ENCODE data around the gene DNAJC15.
A peak's percentile ranks its signal among the peaks of the same experiment; 100 is the strongest.

DNAJC15 gene

GRCh38 chr13:43129511-43130110 lies 106.2 kb downstream of the DNAJC15 start:
- H3K36me3 ChIP-seq (ENCODE audit: control insufficient read depth, insufficient read depth, low read length, severe bottlenecking): no peaks in the 10 kb centered on the region
- H3K27me3 ChIP-seq (replicated peaks; ENCODE audit: control insufficient read depth, insufficient read depth, low read length): no peaks in the 10 kb centered on the region
- no peak overlapping the region for H3K4me3 ChIP-seq (ENCODE audit: low read length)
- no peak overlapping the region for H3K9ac ChIP-seq (ENCODE audit: low read length)
- no peak for DNase-seq (ENCODE audit: low read depth)
- H3K9me3 ChIP-seq (ENCODE audit: control insufficient read depth, low read length): no peaks in the 10 kb centered on the region
- H3K4me1 ChIP-seq (ENCODE audit: control insufficient read depth, insufficient read depth, low read length): peaks cover 18% of the 10 kb centered on the region

- H3K4me1 ChIP-seq (ENCODE audit: control insufficient read depth, insufficient read depth, low read length): peaks cover 21% of the 10 kb centered on the region
- no peaks in the 10 kb centered on the region for H3K27me3 ChIP-seq (replicated peaks; ENCODE audit: control insufficient read depth, insufficient read depth, low read length)
- no peaks in the 10 kb centered on the region for H3K9me3 ChIP-seq (ENCODE audit: control insufficient read depth, low read length)
- H3K36me3 ChIP-seq (ENCODE audit: control insufficient read depth, insufficient read depth, low read length, severe bottlenecking): no peaks in the 10 kb centered on the region
- no peak overlapping the region for H3K4me3 ChIP-seq (ENCODE audit: low read length)
- peak; percentile 14 for DNase-seq (ENCODE audit: low read depth)
- no peak overlapping the region for H3K9ac ChIP-seq (ENCODE audit: low read length)
These were observed 108.9 kb downstream of the DNAJC15 start for GRCh38 chr13:43132257-43132656.

GRCh38 chr13:43132911-43133310 lies 109.5 kb downstream of the DNAJC15 start:
- DNase-seq (ENCODE audit: low read depth): no peak
- Histone ChIP-seq H3K4me3 (ENCODE audit: low read length) (no peak overlapping the region), H3K4me1 (ENCODE audit: control insufficient read depth, insufficient read depth, low read length) (peaks cover 24% of the 10 kb centered on the region), H3K27me3 (replicated peaks; ENCODE audit: control insufficient read depth, insufficient read depth, low read length) (no peaks in the 10 kb centered on the region), H3K36me3 (ENCODE audit: control insufficient read depth, insufficient read depth, low read length, severe bottlenecking) (no peaks in the 10 kb centered on the region), H3K9ac (ENCODE audit: low read length) (no peak overlapping the region), H3K9me3 (ENCODE audit: control insufficient read depth, low read length) (no peaks in the 10 kb centered on the region)

- no peak overlapping the region for H3K4me3 ChIP-seq (ENCODE audit: low read length)
- no peaks in the 10 kb centered on the region for H3K9me3 ChIP-seq (ENCODE audit: control insufficient read depth, low read length)
- DNase-seq (ENCODE audit: low read depth): no peak
- H3K27me3 ChIP-seq (replicated peaks; ENCODE audit: control insufficient read depth, insufficient read depth, low read length): no peaks in the 10 kb centered on the region
- H3K36me3 ChIP-seq (ENCODE audit: control insufficient read depth, insufficient read depth, low read length, severe bottlenecking): no peaks in the 10 kb centered on the region
- no peak overlapping the region for H3K9ac ChIP-seq (ENCODE audit: low read length)
- peaks cover 24% of the 10 kb centered on the region for H3K4me1 ChIP-seq (ENCODE audit: control insufficient read depth, insufficient read depth, low read length)
These were observed 110.4 kb downstream of the DNAJC15 start for GRCh38 chr13:43133792-43134191.

GRCh38 chr13:43134868-43135267 lies 111.5 kb downstream of the DNAJC15 start:
- H3K9me3 ChIP-seq (ENCODE audit: control insufficient read depth, low read length): no peaks in the 10 kb centered on the region
- H3K36me3 ChIP-seq (ENCODE audit: control insufficient read depth, insufficient read depth, low read length, severe bottlenecking): no peaks in the 10 kb centered on the region
- no peak overlapping the region for H3K9ac ChIP-seq (ENCODE audit: low read length)
- DNase-seq (ENCODE audit: low read depth): no peak
- no peaks in the 10 kb centered on the region for H3K27me3 ChIP-seq (replicated peaks; ENCODE audit: control insufficient read depth, insufficient read depth, low read length)
- no peak overlapping the region for H3K4me3 ChIP-seq (ENCODE audit: low read length)
- peaks cover 18% of the 10 kb centered on the region for H3K4me1 ChIP-seq (ENCODE audit: control insufficient read depth, insufficient read depth, low read length)

- no peaks in the 10 kb centered on the region for H3K27me3 ChIP-seq (replicated peaks; ENCODE audit: control insufficient read depth, insufficient read depth, low read length)
- H3K9ac ChIP-seq (ENCODE audit: low read length): no peak overlapping the region
- no peaks in the 10 kb centered on the region for H3K36me3 ChIP-seq (ENCODE audit: control insufficient read depth, insufficient read depth, low read length, severe bottlenecking)
- H3K9me3 ChIP-seq (ENCODE audit: control insufficient read depth, low read length): no peaks in the 10 kb centered on the region
- no peak overlapping the region for H3K4me3 ChIP-seq (ENCODE audit: low read length)
- DNase-seq (ENCODE audit: low read depth): no peak
- peaks cover 16% of the 10 kb centered on the region for H3K4me1 ChIP-seq (ENCODE audit: control insufficient read depth, insufficient read depth, low read length)
These were observed 112.1 kb downstream of the DNAJC15 start for GRCh38 chr13:43135516-43135915.

- DNase-seq (ENCODE audit: low read depth): peak; percentile 29
- H3K4me3 ChIP-seq (ENCODE audit: low read length): peak overlapping the region; percentile 51
These were observed 113.7 kb downstream of the DNAJC15 start for GRCh38 chr13:43136920-43137575.

GRCh38 chr13:43139211-43139610 lies 115.8 kb downstream of the DNAJC15 start:
- Histone ChIP-seq H3K4me3 (ENCODE audit: low read length) (no peak overlapping the region), H3K4me1 (ENCODE audit: control insufficient read depth, insufficient read depth, low read length) (peaks cover 6% of the 10 kb centered on the region), H3K9me3 (ENCODE audit: control insufficient read depth, low read length) (no peaks in the 10 kb centered on the region), H3K9ac (ENCODE audit: low read length) (no peak overlapping the region), H3K36me3 (ENCODE audit: control insufficient read depth, insufficient read depth, low read length, severe bottlenecking) (no peaks in the 10 kb centered on the region), H3K27me3 (replicated peaks; ENCODE audit: control insufficient read depth, insufficient read depth, low read length) (no peaks in the 10 kb centered on the region)
- no peak for DNase-seq (ENCODE audit: low read depth)

More at GRCh38 chr13:43136920-43137575, 113.7 kb downstream of the DNAJC15 start:
- H3K9ac ChIP-seq (ENCODE audit: low read length): no peak overlapping the region
- no peaks in the 10 kb centered on the region for H3K36me3 ChIP-seq (ENCODE audit: control insufficient read depth, insufficient read depth, low read length, severe bottlenecking)
- H3K9me3 ChIP-seq (ENCODE audit: control insufficient read depth, low read length): no peaks in the 10 kb centered on the region
- H3K4me1 ChIP-seq (ENCODE audit: control insufficient read depth, insufficient read depth, low read length): peaks cover 6% of the 10 kb centered on the region
- no peaks in the 10 kb centered on the region for H3K27me3 ChIP-seq (replicated peaks; ENCODE audit: control insufficient read depth, insufficient read depth, low read length)

GRCh38 chr13:43139921-43140320 lies 116.5 kb downstream of the DNAJC15 start:
- Histone ChIP-seq H3K36me3 (ENCODE audit: control insufficient read depth, insufficient read depth, low read length, severe bottlenecking) (no peaks in the 10 kb centered on the region), H3K4me3 (ENCODE audit: low read length) (no peak overlapping the region), H3K4me1 (ENCODE audit: control insufficient read depth, insufficient read depth, low read length) (peaks cover 6% of the 10 kb centered on the region), H3K27me3 (replicated peaks; ENCODE audit: control insufficient read depth, insufficient read depth, low read length) (peaks cover 6% of the 10 kb centered on the region), H3K9ac (ENCODE audit: low read length) (no peak overlapping the region), H3K9me3 (ENCODE audit: control insufficient read depth, low read length) (no peaks in the 10 kb centered on the region)
- DNase-seq (ENCODE audit: low read depth): no peak

GRCh38 chr13:43140985-43141384 lies 117.6 kb downstream of the DNAJC15 start:
- H3K9me3 ChIP-seq (ENCODE audit: control insufficient read depth, low read length): no peaks in the 10 kb centered on the region
- H3K27me3 ChIP-seq (replicated peaks; ENCODE audit: control insufficient read depth, insufficient read depth, low read length): peaks cover 15% of the 10 kb centered on the region
- H3K4me1 ChIP-seq (ENCODE audit: control insufficient read depth, insufficient read depth, low read length): peaks cover 6% of the 10 kb centered on the region
- no peak overlapping the region for H3K9ac ChIP-seq (ENCODE audit: low read length)
- no peak overlapping the region for H3K4me3 ChIP-seq (ENCODE audit: low read length)
- DNase-seq (ENCODE audit: low read depth): no peak
- no peaks in the 10 kb centered on the region for H3K36me3 ChIP-seq (ENCODE audit: control insufficient read depth, insufficient read depth, low read length, severe bottlenecking)

- H3K4me1 ChIP-seq (ENCODE audit: control insufficient read depth, insufficient read depth, low read length): peaks cover 6% of the 10 kb centered on the region
- DNase-seq (ENCODE audit: low read depth): no peak
- H3K27me3 ChIP-seq (replicated peaks; ENCODE audit: control insufficient read depth, insufficient read depth, low read length): peaks cover 22% of the 10 kb centered on the region
- H3K36me3 ChIP-seq (ENCODE audit: control insufficient read depth, insufficient read depth, low read length, severe bottlenecking): no peaks in the 10 kb centered on the region
- H3K9ac ChIP-seq (ENCODE audit: low read length): no peak overlapping the region
- H3K9me3 ChIP-seq (ENCODE audit: control insufficient read depth, low read length): no peaks in the 10 kb centered on the region
- no peak overlapping the region for H3K4me3 ChIP-seq (ENCODE audit: low read length)
These were observed 118.3 kb downstream of the DNAJC15 start for GRCh38 chr13:43141685-43142084.

GRCh38 chr13:43143591-43143990 lies 120.2 kb downstream of the DNAJC15 start:
- H3K9me3 ChIP-seq (ENCODE audit: control insufficient read depth, low read length): no peaks in the 10 kb centered on the region
- H3K9ac ChIP-seq (ENCODE audit: low read length): no peak overlapping the region
- H3K36me3 ChIP-seq (ENCODE audit: control insufficient read depth, insufficient read depth, low read length, severe bottlenecking): no peaks in the 10 kb centered on the region
- H3K4me3 ChIP-seq (ENCODE audit: low read length): no peak overlapping the region
- DNase-seq (ENCODE audit: low read depth): no peak
- H3K4me1 ChIP-seq (ENCODE audit: control insufficient read depth, insufficient read depth, low read length): no peaks in the 10 kb centered on the region
- H3K27me3 ChIP-seq (replicated peaks; ENCODE audit: control insufficient read depth, insufficient read depth, low read length): peaks cover 29% of the 10 kb centered on the region
